NCI-H2107 treated with DMSO at 0.1 percent for 48 hours (cell line): ENCODE data around the gene FNIP2.
"Not testable (repeated sequence)": the region's sequence is repeated elsewhere in the genome, so short reads cannot be mapped to it uniquely, and the experiment has no call there.

Source experiments
- DNase-seq: peaks from one replicate; lab custom pipeline; 2025; ENCODE audit not compliant: unreplicated experiment; lab: John Stamatoyannopoulos, UW

Gene FNIP2

DNA sequence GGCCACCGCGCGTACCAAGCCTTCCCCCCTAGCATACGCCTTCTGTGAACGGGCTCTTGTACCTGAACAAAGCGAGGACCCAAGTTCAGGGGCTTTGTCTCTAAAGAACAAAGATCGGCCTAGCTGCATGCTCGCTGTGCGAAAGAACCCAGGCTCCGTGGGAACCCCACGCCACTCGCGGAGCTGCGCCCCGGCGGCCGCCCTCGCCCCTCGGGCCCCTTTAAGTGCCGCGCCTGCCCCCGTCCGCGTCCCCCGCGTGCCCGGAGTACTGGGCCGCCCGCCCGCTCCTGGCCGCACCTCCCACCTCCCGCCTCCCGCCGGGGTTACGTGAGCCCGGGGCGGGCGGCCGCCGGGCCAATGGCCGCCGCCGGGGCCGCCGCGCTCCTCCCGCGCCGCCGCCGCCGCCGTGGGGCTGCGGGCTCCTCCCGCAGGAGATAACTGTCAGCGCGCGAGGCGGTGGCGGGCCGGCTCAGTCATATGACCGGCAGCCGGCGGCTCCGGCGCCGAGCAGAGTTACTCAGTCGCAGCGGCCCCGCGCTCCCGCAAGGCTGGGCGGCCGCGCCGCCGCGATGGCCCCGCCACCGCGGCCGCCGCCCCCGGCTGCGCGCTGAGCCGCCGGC, at the start of gene FNIP2:
FNIP2 (plus strand) TSS at position 472 of the 620 bp plus-strand sequence. CDS start 187 bp downstream, outside the sequence.
- DNase-seq = no peak

GRCh38 chr4:158721680-158722079, 47.1 kb upstream of the FNIP2 start:
- DNase-seq = no peak

DNA sequence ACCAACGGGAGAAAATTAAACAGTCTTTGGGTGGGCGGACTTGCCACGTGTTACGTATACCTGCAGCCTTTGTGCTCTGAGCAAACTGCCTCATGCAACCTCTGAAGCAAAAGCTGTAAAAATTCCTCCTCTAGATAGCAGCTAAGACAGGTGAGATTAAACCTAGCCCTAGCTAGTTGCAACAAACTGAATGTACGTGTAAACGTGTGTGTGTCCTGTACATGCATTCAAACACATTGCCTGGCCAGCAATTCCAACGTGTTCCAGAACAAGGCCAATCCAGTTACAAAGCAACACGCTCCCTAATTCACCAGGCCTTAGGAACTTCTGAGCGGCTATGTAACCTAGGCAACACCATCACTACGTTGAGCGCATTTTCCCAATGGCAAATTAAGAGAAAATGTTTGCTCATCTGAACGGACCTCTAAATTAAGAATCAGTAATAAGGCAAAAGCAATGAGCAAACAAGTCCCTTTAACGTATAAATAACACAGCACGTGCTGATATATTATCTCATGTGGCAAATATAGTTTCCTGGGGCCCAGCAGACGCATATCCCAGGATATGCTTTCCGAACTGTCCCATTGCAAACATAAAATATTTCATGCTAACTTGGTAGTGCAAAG, 46.4 kb upstream of the FNIP2 start:
- no peak for DNase-seq

- peak; percentile 33 for DNase-seq
Observed at GRCh38 chr4:158722917-158723793, 45.7 kb upstream of the FNIP2 start, which contains the start of gene PPID. Gene PPID (minus strand): TSS chr4:158723396. CDS start chr4:158723288, 108 bp downstream.

DNA sequence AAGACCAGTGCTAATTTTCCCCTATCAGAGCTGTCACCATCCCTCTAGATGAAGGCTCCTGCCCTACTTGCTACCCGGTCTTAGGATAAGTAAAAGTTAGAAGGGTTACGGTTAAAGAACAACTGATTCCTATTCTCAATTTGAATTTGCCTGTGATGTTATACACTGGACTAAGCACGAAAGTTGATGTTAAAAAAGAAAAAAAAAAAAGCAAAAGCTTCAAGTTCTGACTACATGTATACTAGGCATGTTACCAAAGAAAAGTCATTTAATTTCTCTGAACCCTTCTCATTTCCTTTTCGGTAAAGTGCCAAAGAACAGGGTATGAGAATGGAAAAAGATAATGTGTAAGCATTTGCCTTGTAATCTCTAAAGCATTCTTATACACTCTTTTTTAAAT, 44.2 kb upstream of the FNIP2 start:
- no peak for DNase-seq

DNA sequence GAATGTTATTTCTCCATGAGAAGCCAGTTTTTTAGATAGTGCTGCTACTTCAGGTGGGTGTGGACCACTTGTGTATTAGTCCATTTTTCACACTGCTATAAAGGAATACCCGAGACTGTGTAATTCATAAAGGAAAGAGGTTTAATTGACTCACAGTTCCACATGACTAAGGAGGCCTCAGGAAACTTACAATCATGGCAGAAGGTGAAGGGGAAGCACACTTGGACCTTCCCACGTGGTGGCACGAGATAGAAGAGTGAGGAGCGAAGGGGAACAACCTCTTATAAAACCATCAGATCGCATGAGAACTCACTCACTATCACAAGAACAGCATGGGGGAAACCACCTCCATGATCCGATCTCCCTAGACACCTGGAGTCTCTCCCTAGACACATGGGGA, 42.2 kb upstream of the FNIP2 start:
- no peak for DNase-seq

DNA sequence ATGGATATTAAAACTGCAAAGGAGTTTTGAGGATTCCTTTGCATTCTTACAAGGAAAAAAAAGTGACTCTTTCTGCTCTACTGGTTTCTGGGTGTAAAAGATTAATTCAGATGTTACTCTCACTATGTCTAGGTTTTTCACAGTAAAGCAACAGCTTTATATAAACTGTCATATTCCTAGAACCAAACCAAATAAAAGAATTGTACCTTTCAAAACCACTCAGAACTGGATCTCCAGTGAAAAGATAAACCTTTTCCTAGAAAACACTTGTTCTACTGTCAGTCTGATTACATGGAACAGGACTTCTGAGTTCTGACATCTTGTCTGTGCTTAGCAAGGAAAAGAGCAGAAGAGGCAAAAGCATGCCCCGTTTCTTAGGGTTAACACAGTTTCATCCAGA, 40.6 kb upstream of the FNIP2 start:
- no peak for DNase-seq

DNA sequence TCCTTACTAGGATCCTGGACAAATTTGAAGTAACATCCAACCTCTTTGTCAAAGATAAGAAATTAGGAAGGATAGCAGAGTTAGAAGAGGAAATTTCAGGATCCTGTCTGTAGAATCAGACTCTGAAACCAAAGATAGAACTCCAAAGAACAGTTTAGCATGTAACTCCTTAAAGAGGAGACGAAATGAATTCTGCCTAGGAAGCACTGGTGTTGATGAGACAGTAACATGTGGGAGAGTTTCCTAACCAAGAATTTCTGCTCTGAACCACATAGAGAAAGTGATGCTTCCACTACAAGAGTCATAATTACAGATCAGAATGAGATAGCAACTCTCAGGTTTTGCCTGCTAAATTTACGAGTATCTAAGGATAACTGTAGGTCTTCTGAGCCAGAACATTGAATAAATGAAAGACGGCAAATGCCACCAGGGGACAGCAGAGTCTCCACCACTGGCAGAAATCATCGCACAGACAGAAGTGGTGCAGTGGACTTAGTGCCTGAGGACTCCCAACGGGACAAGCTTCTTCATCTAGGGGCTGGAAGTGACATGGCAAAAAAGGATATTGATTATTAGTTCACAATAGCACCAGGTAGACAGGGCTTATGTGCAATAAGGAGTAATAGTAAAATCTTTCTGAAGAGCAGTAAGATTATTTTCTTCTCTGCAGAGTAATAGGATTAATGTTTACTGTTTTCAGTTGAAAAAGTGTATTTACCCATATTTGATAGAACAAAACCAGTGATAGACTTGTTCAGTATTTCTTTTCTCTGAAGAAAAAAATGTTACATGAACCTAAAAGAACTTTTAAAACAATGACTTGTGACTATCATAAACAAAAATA, 38.9 kb upstream of the FNIP2 start:
- peak; percentile 7 for DNase-seq

DNA sequence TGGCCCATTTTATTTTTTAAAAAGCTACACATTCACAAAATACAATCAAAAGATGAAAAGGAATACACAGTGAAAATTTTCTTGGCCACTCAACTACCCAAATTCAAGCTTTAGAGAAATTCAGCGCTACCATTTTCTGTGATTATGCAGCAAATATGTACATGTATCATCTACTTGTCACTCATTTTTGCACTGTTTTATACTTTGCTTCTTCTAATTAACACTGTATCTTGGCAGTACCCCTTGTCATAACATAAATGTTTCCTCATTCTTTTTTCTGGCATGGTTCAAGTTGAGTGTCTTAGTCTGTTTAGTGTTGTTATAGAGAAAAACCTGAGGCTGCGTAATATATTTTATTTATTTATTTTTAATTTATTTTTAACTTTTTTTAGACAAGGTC, 30.0 kb upstream of the FNIP2 start:
- DNase-seq = no peak

GRCh38 chr4:158739600-158739999, 29.2 kb upstream of the FNIP2 start:
- no peak for DNase-seq

DNA sequence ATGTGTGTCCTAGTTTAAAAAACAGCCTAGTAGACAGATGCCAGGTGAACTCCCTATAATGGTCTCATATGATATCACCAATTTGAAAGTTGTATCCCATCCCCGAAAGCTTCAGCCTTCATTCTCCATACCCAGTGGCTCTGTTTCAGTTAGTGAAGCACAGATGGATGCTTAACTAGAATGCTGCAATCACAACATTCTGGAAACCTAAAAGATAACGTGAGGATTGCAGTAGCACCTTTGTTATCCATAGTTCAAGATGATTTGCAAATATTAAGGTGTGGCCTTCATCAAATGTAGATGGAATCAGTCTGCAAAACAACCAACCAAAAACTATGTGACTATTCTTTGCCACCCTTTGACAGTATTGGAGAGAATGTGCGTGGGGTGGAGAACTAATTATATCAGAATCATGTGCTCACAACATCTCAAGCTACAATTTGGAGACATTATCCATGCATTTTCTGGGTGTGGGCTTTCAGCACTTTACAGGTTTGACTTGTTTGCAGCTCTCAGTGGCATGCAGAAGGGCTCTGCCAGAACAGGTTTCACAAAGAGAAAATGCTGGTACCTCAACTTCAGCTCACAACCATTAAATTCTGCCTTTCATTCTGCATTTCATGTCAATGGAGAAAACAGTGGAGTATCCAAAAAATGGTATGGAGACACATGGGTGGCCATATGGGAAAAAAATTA, 27.4 kb upstream of the FNIP2 start:
- no peak for DNase-seq

- not testable (repeated sequence) for DNase-seq
Observed at GRCh38 chr4:158746537-158746936, 22.3 kb upstream of the FNIP2 start.

- DNase-seq = no peak
Observed at GRCh38 chr4:158750379-158750778, 18.4 kb upstream of the FNIP2 start.

- DNase-seq = no peak
Observed at GRCh38 chr4:158754385-158755180, 14.2 kb upstream of the FNIP2 start.

- not testable (repeated sequence) for DNase-seq
Observed at GRCh38 chr4:158755819-158756218, 13.0 kb upstream of the FNIP2 start.

- DNase-seq = no peak
Observed at GRCh38 chr4:158756588-158756987, 12.2 kb upstream of the FNIP2 start.

- DNase-seq = no peak
Observed at GRCh38 chr4:158758142-158758541, 10.7 kb upstream of the FNIP2 start.

DNA sequence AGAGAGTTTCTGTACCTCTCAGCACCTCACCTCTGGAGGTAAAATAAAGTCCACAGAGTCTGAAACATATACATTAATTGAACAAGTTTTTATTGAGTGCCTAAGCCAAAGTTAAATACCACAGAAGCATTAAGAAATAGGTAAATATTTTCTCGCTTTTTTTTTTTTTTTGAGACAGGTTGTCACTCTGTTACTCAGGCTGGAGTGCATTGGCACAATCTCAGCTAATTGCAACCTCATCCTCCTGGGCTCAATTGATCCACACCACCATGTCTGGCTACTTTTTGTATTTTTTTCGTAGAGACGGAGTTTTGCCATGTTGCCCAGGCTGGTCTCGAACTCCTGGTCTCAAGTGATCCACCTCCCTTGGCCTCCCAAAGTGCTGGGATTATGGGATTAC, 10.1 kb upstream of the FNIP2 start:
- DNase-seq = no peak

- DNase-seq = not testable (repeated sequence)
Observed at GRCh38 chr4:158759539-158759938, 9.3 kb upstream of the FNIP2 start.

DNA sequence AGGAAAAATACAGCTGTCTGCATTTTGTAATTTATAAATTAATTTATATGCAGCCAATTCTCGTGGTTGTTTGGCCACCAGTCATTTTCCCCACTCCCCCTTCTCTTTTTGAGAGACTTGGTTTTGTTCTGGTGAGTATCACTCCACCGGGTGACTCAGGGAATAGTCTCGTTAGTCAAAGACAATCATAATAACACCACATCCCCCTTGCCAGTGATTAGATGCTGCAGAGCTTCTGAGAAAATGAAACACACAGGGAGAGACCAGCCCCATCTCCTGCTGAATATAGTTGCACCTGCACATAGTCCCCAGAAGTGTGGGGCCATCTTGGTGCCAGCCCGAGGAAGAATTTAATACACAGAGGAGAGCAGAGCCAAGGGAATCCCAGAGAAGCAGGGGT, 8.0 kb upstream of the FNIP2 start:
- no peak for DNase-seq
